ENCODE data around the gene SULT1A2.
"Not testable (repeated sequence)": the region's sequence is repeated elsewhere in the genome, so short reads cannot be mapped to it uniquely, and the experiment has no call there.

The SULT1A2 gene

DNA sequence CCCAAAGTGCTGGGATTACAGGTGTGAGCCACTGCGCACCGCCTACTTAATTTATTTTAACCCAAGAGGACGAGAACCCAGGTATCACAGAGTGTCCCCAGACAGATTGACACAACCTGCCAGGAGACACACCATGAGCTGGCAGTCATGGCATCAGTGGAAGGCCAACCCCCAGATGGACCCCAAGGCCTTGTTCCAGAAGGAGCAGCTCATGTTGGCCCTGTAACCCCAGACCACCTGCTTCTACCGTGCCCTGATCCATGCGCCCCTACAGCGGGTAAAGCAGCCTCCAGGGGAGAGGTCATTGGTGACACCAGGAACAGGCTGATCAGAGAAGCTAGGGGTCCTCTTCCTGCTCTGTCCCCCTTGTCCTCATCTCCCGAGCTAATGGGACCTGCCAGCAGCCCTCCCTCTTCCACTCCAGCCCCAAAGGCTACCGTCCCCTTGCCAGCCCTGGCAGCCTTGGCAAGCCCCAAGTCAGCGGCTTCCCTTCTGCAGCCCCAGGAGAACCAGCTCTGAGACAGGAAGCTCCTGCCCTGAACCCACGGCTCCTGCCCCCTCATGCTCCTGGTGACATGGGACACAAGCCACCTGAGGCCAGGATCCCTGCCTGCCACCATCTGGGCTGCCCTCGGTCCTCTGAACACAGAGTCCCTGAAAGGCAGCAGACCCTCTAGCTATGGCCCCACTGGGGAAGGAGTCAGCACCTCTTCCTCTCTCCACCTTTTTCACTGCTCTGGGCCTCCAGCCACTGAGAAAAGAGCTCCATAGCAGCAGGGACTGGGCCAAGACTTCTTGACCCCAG, 6.7 kb upstream of the SULT1A2 start:
- H3K4me1 Mint-ChIP-seq = no peaks in the 10 kb centered on the region
- ATAC-seq (no peak), DNase-seq (no peak)
- H3K9me3 Mint-ChIP-seq = no peaks in the 10 kb centered on the region
- no peak overlapping the region for H3K4me3 Mint-ChIP-seq
- H3K36me3 Mint-ChIP-seq (ENCODE audit: low read depth) = no peaks in the 10 kb centered on the region
- H3K27me3 Mint-ChIP-seq = no peaks in the 10 kb centered on the region
- no peak overlapping the region for H3K27ac Mint-ChIP-seq

- no peaks in the 10 kb centered on the region for H3K4me1 Mint-ChIP-seq
- no peaks in the 10 kb centered on the region for H3K36me3 Mint-ChIP-seq (ENCODE audit: low read depth)
- H3K4me3 Mint-ChIP-seq = no peak overlapping the region
- ATAC-seq (no peak), DNase-seq (no peak)
- no peaks in the 10 kb centered on the region for H3K27me3 Mint-ChIP-seq
- no peak overlapping the region for H3K27ac Mint-ChIP-seq
- H3K9me3 Mint-ChIP-seq = no peaks in the 10 kb centered on the region
Measured at GRCh38 chr16:28602529-28602928, 5.7 kb upstream of the SULT1A2 start.

GRCh38 chr16:28602062-28602461, 5.2 kb upstream of the SULT1A2 start:
- H3K4me1 Mint-ChIP-seq; H3K4me3 Mint-ChIP-seq; H3K36me3 Mint-ChIP-seq (ENCODE audit: low read depth); H3K27me3 Mint-ChIP-seq; H3K9me3 Mint-ChIP-seq; ATAC-seq; H3K27ac Mint-ChIP-seq; DNase-seq: not testable (repeated sequence)

GRCh38 chr16:28601589-28601988, 4.7 kb upstream of the SULT1A2 start:
- not testable (repeated sequence) for DNase-seq; H3K36me3 Mint-ChIP-seq (ENCODE audit: low read depth); H3K27ac Mint-ChIP-seq; H3K27me3 Mint-ChIP-seq; H3K4me3 Mint-ChIP-seq; ATAC-seq; H3K4me1 Mint-ChIP-seq; H3K9me3 Mint-ChIP-seq

GRCh38 chr16:28600965-28601364, 4.1 kb upstream of the SULT1A2 start:
- ATAC-seq; H3K4me1 Mint-ChIP-seq; DNase-seq; H3K36me3 Mint-ChIP-seq (ENCODE audit: low read depth); H3K9me3 Mint-ChIP-seq; H3K27ac Mint-ChIP-seq; H3K4me3 Mint-ChIP-seq; H3K27me3 Mint-ChIP-seq: not testable (repeated sequence)

GRCh38 chr16:28599377-28600285, 2.8 kb upstream of the SULT1A2 start:
- not testable (repeated sequence) for H3K36me3 Mint-ChIP-seq (ENCODE audit: low read depth); H3K9me3 Mint-ChIP-seq; H3K4me3 Mint-ChIP-seq; H3K27ac Mint-ChIP-seq; DNase-seq; H3K4me1 Mint-ChIP-seq; H3K27me3 Mint-ChIP-seq
- peak; percentile 68 for ATAC-seq

DNA sequence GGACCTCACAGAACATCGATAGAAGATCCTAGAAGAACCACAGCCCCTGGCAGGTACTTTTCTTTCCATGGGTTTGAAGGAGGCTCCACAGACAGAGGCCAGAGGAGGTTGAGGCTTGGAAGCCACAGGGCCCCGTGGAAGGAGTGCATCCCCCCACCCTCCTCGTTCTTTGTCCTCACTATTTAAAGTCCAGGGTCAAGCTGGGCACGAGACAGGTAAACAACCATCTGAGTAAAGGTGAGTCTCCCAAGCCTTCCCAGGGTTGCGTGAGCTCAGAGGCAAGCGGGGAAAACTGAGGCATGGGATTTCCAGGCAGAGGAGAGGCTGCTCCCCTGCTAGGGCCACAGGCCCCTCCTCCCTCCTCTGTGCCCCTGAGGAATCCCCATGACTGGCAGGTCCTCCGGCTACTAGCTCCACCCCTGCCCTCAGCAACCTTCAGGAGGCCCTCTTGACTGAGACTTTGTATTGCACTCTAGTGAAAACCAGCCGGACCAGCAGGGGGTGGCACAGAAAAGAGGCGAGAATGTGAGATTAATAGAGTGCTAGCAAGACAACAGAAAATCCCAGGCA, 927 bp upstream of the SULT1A2 start:
- H3K36me3 Mint-ChIP-seq (ENCODE audit: low read depth) = no peaks in the 10 kb centered on the region
- DNase-seq (no peak), ATAC-seq (no peak)
- H3K4me3 Mint-ChIP-seq = no peak overlapping the region
- H3K27me3 Mint-ChIP-seq = no peaks in the 10 kb centered on the region
- no peaks in the 10 kb centered on the region for H3K4me1 Mint-ChIP-seq
- no peaks in the 10 kb centered on the region for H3K9me3 Mint-ChIP-seq
- H3K27ac Mint-ChIP-seq = no peak overlapping the region

DNA sequence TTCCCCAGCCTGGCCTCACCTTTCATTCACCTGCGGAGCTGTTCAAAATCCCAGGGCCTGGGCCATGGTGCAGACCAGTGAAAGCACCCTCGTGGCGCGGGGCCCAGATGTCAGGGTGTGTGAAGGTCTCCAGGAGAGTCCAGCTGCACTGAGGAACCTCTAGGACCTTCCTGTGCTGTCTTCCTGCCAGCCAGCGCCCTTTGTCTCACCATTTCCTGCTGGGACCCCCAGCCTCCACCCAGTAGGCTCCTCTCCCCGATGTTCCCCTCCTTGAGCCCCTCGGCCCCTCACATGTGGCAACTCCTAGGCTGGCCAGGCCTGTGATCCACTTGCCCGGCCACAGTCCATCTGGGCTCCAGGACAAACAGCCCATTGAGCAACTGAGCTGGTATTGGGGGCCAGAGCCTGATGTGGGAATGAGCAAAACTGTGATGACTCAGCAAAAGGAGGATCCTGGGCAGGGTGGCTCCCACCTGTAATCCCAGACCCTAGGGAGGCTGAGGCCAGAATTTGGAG, 677 bp downstream of the SULT1A2 start:
- no peaks in the 10 kb centered on the region for H3K27me3 Mint-ChIP-seq
- no peaks in the 10 kb centered on the region for H3K9me3 Mint-ChIP-seq
- H3K36me3 Mint-ChIP-seq (ENCODE audit: low read depth) = no peaks in the 10 kb centered on the region
- no peaks in the 10 kb centered on the region for H3K4me1 Mint-ChIP-seq
- H3K4me3 Mint-ChIP-seq = no peak overlapping the region
- H3K27ac Mint-ChIP-seq = no peak overlapping the region
- no peak for ATAC-seq
- no peak for DNase-seq

DNA sequence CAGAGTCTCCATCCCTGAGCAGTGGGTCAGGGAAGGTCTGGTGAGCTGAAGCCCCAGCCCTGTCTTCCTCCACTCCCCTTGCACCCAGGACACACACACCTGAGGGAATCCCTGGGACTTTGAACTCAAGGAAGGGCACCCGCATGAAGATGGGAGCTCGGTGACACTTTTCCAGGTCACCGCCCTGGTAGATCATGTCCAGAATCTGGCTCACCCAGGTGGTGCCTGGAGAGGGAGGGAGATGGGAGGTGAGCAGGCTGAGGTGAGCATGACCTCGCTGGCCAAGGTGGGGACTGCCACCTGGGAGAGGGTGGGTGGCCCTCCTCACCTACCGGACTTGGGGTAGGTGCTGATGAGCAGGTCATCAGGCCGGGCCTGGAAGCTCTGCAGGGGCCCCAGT, 1.4 kb downstream of the SULT1A2 start:
- not testable (repeated sequence) for ATAC-seq; H3K4me3 Mint-ChIP-seq; H3K27ac Mint-ChIP-seq; H3K36me3 Mint-ChIP-seq (ENCODE audit: low read depth); DNase-seq; H3K9me3 Mint-ChIP-seq; H3K27me3 Mint-ChIP-seq; H3K4me1 Mint-ChIP-seq

DNA sequence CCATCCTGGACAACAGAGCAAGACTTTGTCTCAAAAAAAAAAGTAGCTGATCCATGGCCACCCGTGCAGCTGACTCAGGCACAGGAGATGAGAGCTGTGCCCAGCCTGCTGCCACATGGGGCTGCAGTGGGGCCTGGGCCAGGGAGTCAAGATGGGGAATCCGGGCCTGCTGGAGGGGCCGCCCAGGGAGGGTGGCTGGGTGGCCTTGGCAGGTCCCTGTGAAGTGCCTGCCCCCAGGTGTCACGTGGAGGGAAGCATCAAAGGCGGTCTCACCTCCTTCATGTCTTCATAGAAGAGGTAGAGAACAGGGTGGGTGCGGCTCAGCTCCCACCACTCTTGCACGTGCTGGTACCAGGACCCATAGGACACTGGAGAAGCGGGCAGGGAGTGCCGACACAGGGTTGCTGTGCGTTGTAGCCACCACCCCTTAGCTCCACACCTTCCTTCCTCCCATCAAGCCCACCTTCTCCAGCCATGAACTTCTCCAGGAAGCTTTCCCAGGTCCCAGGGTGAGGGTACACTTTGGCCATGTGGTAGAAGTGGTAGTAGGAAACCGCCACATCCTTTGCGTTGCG, 3.8 kb downstream of the SULT1A2 start:
- DNase-seq (no peak), ATAC-seq (no peak)
- Mint-ChIP-seq H3K4me1 (no peaks in the 10 kb centered on the region), H3K27me3 (no peaks in the 10 kb centered on the region), H3K36me3 (ENCODE audit: low read depth) (peaks cover 9% of the 10 kb centered on the region), H3K4me3 (no peak overlapping the region), H3K9me3 (no peaks in the 10 kb centered on the region), H3K27ac (no peak overlapping the region)

- ATAC-seq = no peak
- Mint-ChIP-seq H3K27ac (no peak overlapping the region), H3K27me3 (no peaks in the 10 kb centered on the region), H3K36me3 (ENCODE audit: low read depth) (peaks cover 9% of the 10 kb centered on the region), H3K4me1 (no peaks in the 10 kb centered on the region), H3K9me3 (no peaks in the 10 kb centered on the region), H3K4me3 (no peak overlapping the region)
- DNase-seq = no peak
Measured at GRCh38 chr16:28592511-28592910, 4.3 kb downstream of the SULT1A2 start.

GRCh38 chr16:28591355-28591754, 5.5 kb downstream of the SULT1A2 start:
- H3K36me3 Mint-ChIP-seq (ENCODE audit: low read depth) = peaks cover 12% of the 10 kb centered on the region

GRCh38 chr16:28590384-28591340, 6.2 kb downstream of the SULT1A2 start:
- DNase-seq = no peak
- no peak for ATAC-seq
- no peak overlapping the region for H3K27ac Mint-ChIP-seq
- H3K9me3 Mint-ChIP-seq = no peaks in the 10 kb centered on the region
- H3K4me3 Mint-ChIP-seq = no peak overlapping the region
- no peaks in the 10 kb centered on the region for H3K4me1 Mint-ChIP-seq
- no peaks in the 10 kb centered on the region for H3K27me3 Mint-ChIP-seq
- H3K36me3 Mint-ChIP-seq (ENCODE audit: low read depth) = peaks cover 12% of the 10 kb centered on the region

More at GRCh38 chr16:28591355-28591754, 5.5 kb downstream of the SULT1A2 start:
- no peak for DNase-seq
- Mint-ChIP-seq H3K27me3 (no peaks in the 10 kb centered on the region), H3K4me3 (no peak overlapping the region), H3K27ac (no peak overlapping the region), H3K9me3 (no peaks in the 10 kb centered on the region), H3K4me1 (no peaks in the 10 kb centered on the region)
- no peak for ATAC-seq

All from activated naive CD8-positive, alpha-beta T cell treated with anti-CD3 and anti-CD28 coated beads, Interleukin-2, amount 50 U/mL, for 24 hours (primary cell).